Hepatocyte (in vitro differentiated cells): Measurements from ENCODE around the gene ZNF792.

Experiments
- EZH2 ChIP-seq: fragments of 200-600 bp; sonication (generic); IDR thresholded peaks from 2 replicates; pipeline ENCODE4 v1.6.1; 2016; ENCODE audit warnings: antibody characterized with exemption, mild to moderate bottlenecking, borderline replicate concordance
- TF ChIP-seq, protein P1 (sequence below): fragments of 200-600 bp; sonication (generic); IDR thresholded peaks from 2 replicates; pipeline ENCODE4 v1.5.1; 2016; ENCODE audit warnings: antibody characterized with exemption, mild to moderate bottlenecking; ENCODE audit not compliant: poor library complexity

DNA sequence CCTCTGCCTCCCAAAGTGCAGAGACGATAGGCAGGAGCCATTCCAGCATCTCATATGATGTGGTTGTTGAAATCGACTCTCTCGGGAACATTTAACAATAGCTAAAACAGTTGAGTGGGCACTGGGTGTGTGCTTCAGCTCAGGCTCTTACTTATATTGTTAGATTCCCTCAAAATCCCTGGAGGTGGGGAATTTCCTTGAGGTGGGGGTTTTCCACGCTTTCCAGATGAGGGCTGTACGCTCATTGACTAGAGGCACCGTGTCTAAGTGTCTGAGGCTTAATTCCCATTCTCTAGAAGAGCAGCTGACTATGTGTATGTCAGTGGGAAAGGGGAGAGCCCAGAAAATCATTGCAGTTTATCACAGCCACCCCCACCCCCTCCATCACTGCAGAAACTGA, 25.3 kb upstream of the ZNF792 start:
- TF ChIP-seq, protein P1, sequence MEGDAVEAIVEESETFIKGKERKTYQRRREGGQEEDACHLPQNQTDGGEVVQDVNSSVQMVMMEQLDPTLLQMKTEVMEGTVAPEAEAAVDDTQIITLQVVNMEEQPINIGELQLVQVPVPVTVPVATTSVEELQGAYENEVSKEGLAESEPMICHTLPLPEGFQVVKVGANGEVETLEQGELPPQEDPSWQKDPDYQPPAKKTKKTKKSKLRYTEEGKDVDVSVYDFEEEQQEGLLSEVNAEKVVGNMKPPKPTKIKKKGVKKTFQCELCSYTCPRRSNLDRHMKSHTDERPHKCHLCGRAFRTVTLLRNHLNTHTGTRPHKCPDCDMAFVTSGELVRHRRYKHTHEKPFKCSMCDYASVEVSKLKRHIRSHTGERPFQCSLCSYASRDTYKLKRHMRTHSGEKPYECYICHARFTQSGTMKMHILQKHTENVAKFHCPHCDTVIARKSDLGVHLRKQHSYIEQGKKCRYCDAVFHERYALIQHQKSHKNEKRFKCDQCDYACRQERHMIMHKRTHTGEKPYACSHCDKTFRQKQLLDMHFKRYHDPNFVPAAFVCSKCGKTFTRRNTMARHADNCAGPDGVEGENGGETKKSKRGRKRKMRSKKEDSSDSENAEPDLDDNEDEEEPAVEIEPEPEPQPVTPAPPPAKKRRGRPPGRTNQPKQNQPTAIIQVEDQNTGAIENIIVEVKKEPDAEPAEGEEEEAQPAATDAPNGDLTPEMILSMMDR = no peak
- TF ChIP-seq EZH2 = no peak
